Measurements from ENCODE around the gene CERS6.

The CERS6 gene

DNA sequence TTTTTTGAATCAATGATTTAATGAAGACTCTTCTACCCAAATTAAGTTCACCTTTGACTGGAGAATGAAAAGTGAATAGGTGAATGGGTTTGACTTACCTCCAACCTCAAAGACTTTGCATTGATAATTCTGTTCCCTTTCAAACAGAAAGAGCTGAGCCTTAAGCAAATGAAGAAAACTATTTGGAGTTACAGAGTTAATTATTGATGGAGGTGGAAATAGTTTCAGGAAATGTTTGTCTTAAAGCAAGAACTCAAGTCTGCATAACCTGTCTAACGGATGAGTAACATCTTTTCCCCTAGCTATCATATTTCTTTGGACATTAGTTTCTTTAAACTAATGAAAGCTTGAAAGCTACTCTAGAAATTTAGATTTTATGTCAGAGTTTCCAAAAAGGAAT, 166.5 kb downstream of the CERS6 start:
- H3K27me3 ChIP-seq = no peaks in the 10 kb centered on the region
- no peaks in the 10 kb centered on the region for H3K36me3 ChIP-seq
- no peak for DNase-seq
- TF ChIP-seq CTCF (IDR thresholded peaks at IDR 0.05; ENCODE audit: low read depth, low read length) = no peak
- no peaks in the 10 kb centered on the region for H3K4me1 ChIP-seq
- no peak overlapping the region for H3K4me3 ChIP-seq (ENCODE audit: low read depth, low read length)
- no peaks in the 10 kb centered on the region for H3K9me3 ChIP-seq

GRCh38 chr2:168624028-168624427, 168.0 kb downstream of the CERS6 start:
- Histone ChIP-seq H3K4me3 (ENCODE audit: low read depth, low read length) (no peak overlapping the region), H3K27me3 (no peaks in the 10 kb centered on the region), H3K9me3 (no peaks in the 10 kb centered on the region), H3K36me3 (no peaks in the 10 kb centered on the region), H3K4me1 (peaks cover 4% of the 10 kb centered on the region)
- no peak for TF ChIP-seq CTCF (IDR thresholded peaks at IDR 0.05; ENCODE audit: low read depth, low read length)
- no peak for DNase-seq

DNA sequence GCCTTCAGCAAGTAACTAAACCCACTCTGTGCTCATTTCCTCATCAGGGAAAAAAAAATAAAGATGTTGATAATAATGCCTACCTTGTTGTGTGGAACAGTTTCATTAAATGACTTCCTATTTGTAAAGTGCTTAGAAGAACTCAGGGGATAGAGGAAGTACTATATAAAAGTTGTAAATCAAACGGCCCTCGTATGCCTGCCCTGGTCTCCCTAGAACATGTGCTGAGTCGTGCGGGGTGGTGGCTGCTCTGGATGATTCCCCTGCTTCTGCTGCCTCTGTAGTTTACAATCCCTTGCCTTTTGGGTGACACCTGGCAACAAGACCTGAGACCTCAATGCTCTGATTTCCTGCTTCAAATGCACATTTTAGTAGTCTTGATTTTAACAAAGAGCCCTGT, 170.0 kb downstream of the CERS6 start:
- H3K4me1 ChIP-seq = peaks cover 4% of the 10 kb centered on the region
- H3K9me3 ChIP-seq = no peaks in the 10 kb centered on the region
- no peaks in the 10 kb centered on the region for H3K27me3 ChIP-seq
- DNase-seq = no peak
- no peak for TF ChIP-seq CTCF (IDR thresholded peaks at IDR 0.05; ENCODE audit: low read depth, low read length)
- H3K4me3 ChIP-seq (ENCODE audit: low read depth, low read length) = no peak overlapping the region
- H3K36me3 ChIP-seq = no peaks in the 10 kb centered on the region

GRCh38 chr2:168626647-168627046, 170.6 kb downstream of the CERS6 start:
- TF ChIP-seq CTCF (IDR thresholded peaks at IDR 0.05; ENCODE audit: low read depth, low read length) = no peak
- Histone ChIP-seq H3K36me3 (no peaks in the 10 kb centered on the region), H3K4me1 (peaks cover 4% of the 10 kb centered on the region), H3K27me3 (no peaks in the 10 kb centered on the region), H3K4me3 (ENCODE audit: low read depth, low read length) (no peak overlapping the region), H3K9me3 (no peaks in the 10 kb centered on the region)
- DNase-seq = no peak

DNA sequence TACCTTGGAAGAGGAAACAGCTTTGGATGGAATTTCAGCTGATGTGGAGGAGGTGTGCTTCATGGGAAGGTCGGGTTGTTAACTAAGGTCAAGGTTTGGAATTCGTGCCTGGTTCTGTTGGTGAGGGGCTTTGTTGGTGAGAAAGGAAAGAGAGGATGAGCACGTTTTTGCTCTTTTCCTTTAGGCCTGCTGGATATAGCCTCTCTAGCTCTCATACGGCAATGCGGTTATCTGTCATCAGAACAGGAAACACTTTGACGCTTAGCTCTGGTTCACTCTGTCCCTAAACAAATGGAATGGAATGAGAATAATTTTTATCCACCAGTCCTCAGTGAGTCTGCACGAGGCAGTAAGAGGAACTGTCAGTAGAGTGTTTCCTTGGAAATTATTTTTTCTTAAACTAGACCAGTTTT, 176.6 kb downstream of the CERS6 start:
- no peaks in the 10 kb centered on the region for H3K9me3 ChIP-seq
- DNase-seq = peak; percentile 28
- no peaks in the 10 kb centered on the region for H3K27me3 ChIP-seq
- H3K36me3 ChIP-seq = no peaks in the 10 kb centered on the region
- H3K4me3 ChIP-seq (ENCODE audit: low read depth, low read length) = peak overlapping the region; percentile 35
- peaks cover 9% of the 10 kb centered on the region for H3K4me1 ChIP-seq
- no peak for TF ChIP-seq CTCF (IDR thresholded peaks at IDR 0.05; ENCODE audit: low read depth, low read length)

DNA sequence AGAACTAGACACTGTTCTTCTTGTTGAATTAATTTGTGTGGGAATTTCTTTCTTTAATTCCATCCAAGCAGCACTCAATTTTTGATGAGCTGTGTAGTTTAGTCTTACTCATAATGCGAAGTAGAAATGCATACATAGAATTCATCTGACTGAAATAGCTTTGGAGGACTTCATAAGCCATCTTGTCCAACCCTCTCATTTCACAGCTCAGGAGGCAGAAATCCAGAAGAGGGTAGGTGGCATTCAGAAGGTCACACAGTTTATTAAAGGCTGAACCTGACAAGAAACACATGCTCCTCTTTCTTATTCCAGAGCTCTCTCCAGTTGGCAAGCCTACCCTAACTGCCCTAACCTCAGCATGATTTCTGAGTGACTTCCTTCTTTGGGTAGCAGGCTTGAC, 177.1 kb downstream of the CERS6 start:
- Histone ChIP-seq H3K4me1 (peaks cover 7% of the 10 kb centered on the region), H3K27me3 (no peaks in the 10 kb centered on the region), H3K36me3 (no peaks in the 10 kb centered on the region), H3K9me3 (no peaks in the 10 kb centered on the region), H3K4me3 (ENCODE audit: low read depth, low read length) (no peak overlapping the region)
- DNase-seq = no peak
- no peak for TF ChIP-seq CTCF (IDR thresholded peaks at IDR 0.05; ENCODE audit: low read depth, low read length)

Measured in BE2C (cell line).